IPS DF 4.7 (cell line): Measurements from ENCODE around the gene MCAT.

Source experiments
- DNase-seq: peaks from one replicate; pipeline ENCODE4 v3.0.0-alpha.2; 2013; ENCODE audit warnings: low spot score; ENCODE audit errors: extremely low read depth

Gene MCAT

GRCh38 chr22:43094085-43094484 is 49.1 kb downstream of the MCAT start:
- DNase-seq: no peak

GRCh38 chr22:43092085-43092484 is 51.1 kb downstream of the MCAT start:
- DNase-seq: no peak

GRCh38 chr22:43090130-43090789 is 52.9 kb downstream of the MCAT start:
- no peak for DNase-seq

GRCh38 chr22:43088984-43089717 is 54.0 kb downstream of the MCAT start, which contains the start of gene TTLL1:
TTLL1 (minus strand) TSS chr22:43089391; CDS start chr22:43075586, 13,805 bp downstream.
- no peak for DNase-seq

GRCh38 chr22:43088627-43088983 is 54.6 kb downstream of the MCAT start:
- DNase-seq: no peak

GRCh38 chr22:43085658-43086606 is 57.3 kb downstream of the MCAT start:
- DNase-seq: no peak
